ENCODE measurements around the gene DVL1. TPM values are rescaled to one million over a fixed set of nuclear protein-coding genes. Genes with fewer than 3 reads are reported as not detected.

The DVL1 gene
- total and polyA plus RNA-seq, 2 of the 13 experiments (the other 11 are each of a cell fraction or from before 2014, with no cell fraction given), result 30.8 to 60.4 TPM

- TF ChIP-seq KIAA2018 (CRISPR knock-in tag; IDR thresholded peaks at IDR 0.05; ENCODE audit: borderline replicate concordance), result no peak
- no peak for TF ChIP-seq ZFP36L2 (CRISPR knock-in tag; IDR thresholded peaks at IDR 0.05)
- TF ChIP-seq SAFB2 (CRISPR knock-in tag; IDR thresholded peaks at IDR 0.05; ENCODE audit: borderline replicate concordance, low read depth), result no peak
- TF ChIP-seq POGZ (CRISPR knock-in tag; IDR thresholded peaks at IDR 0.05), result no peak
- TF ChIP-seq ZUFSP (CRISPR knock-in tag; IDR thresholded peaks at IDR 0.05; ENCODE audit: borderline replicate concordance), result no peak
- TF ChIP-seq SIX1 (CRISPR knock-in tag; IDR thresholded peaks at IDR 0.05; ENCODE audit: borderline replicate concordance), result no peak
- TF ChIP-seq RBFOX2 (IDR thresholded peaks at IDR 0.05; ENCODE audit: low read depth, low read length), result no peak
- TF ChIP-seq REST (IDR thresholded peaks at IDR 0.05; ENCODE audit: borderline replicate concordance in 1 of 2, low read depth in 1 of 2, low read length in 2 of 2), result no peak
- peak; percentile 72 for TF ChIP-seq ZFP91 (CRISPR knock-in tag; IDR thresholded peaks at IDR 0.05; ENCODE audit: borderline replicate concordance)
Measured at GRCh38 chr1:1287288-1288110, 61.7 kb downstream of the DVL1 start (continued).

All from HepG2 (cell line).